BLaER1 (cell line): Measurements from ENCODE around the gene PTPRM.

ENCODE experiments used
- H3K27ac ChIP-seq: shearing (Covaris generic); formaldehyde crosslinking; 2 replicates; pipeline ENCODE4 v1.8.1; 2022
- H3K27me3 ChIP-seq: shearing (Covaris generic); formaldehyde crosslinking; 2 replicates; pipeline ENCODE4 v1.8.1; 2022
- H3K36me3 ChIP-seq: shearing (Covaris generic); formaldehyde crosslinking; 2 replicates; pipeline ENCODE4 v1.8.1; 2022
- H3K4me1 ChIP-seq: shearing (Covaris generic); formaldehyde crosslinking; 2 replicates; pipeline ENCODE4 v1.8.1; 2022
- H3K4me2 ChIP-seq: shearing (Covaris generic); formaldehyde crosslinking; 2 replicates; pipeline ENCODE4 v1.8.1; 2022
- H3K4me3 ChIP-seq: shearing (Covaris generic); formaldehyde crosslinking; 2 replicates; pipeline ENCODE4 v1.8.1; 2022
- H3K9ac ChIP-seq: shearing (Covaris generic); formaldehyde crosslinking; 2 replicates; pipeline ENCODE4 v1.8.1; 2022
- H3K9me3 ChIP-seq: shearing (Covaris generic); formaldehyde crosslinking; 2 replicates; pipeline ENCODE4 v1.8.1; 2022
- H4K20me1 ChIP-seq: shearing (Covaris generic); formaldehyde crosslinking; 2 replicates; pipeline ENCODE4 v1.8.1; 2022
- Cebpa-rat ChIP-seq: shearing (Covaris generic); IDR thresholded peaks from 2 replicates; pipeline ENCODE4 v1.8.1; 2022

The PTPRM gene

GRCh38 chr18:8400193-8400752, 833.2 kb downstream of the PTPRM start:
- H3K4me2 ChIP-seq = no peak overlapping the region
- H3K9me3 ChIP-seq = no peaks in the 10 kb centered on the region
- H4K20me1 ChIP-seq = no peaks in the 10 kb centered on the region
- H3K9ac ChIP-seq = no peak overlapping the region
- H3K4me1 ChIP-seq = no peaks in the 10 kb centered on the region
- no peak overlapping the region for H3K4me3 ChIP-seq
- no peaks in the 10 kb centered on the region for H3K27me3 ChIP-seq
- no peak for TF ChIP-seq Cebpa-rat
- H3K36me3 ChIP-seq = no peaks in the 10 kb centered on the region
- no peak overlapping the region for H3K27ac ChIP-seq

- no peak overlapping the region for H3K27ac ChIP-seq
- H4K20me1 ChIP-seq = no peaks in the 10 kb centered on the region
- no peak overlapping the region for H3K9ac ChIP-seq
- no peak overlapping the region for H3K4me2 ChIP-seq
- no peaks in the 10 kb centered on the region for H3K9me3 ChIP-seq
- no peaks in the 10 kb centered on the region for H3K4me1 ChIP-seq
- H3K27me3 ChIP-seq = no peaks in the 10 kb centered on the region
- no peaks in the 10 kb centered on the region for H3K36me3 ChIP-seq
- H3K4me3 ChIP-seq = no peak overlapping the region
- TF ChIP-seq Cebpa-rat = no peak
Observed at GRCh38 chr18:8400825-8401224, 833.7 kb downstream of the PTPRM start.

GRCh38 chr18:8401606-8402005, 834.5 kb downstream of the PTPRM start:
- Histone ChIP-seq H3K36me3 (no peaks in the 10 kb centered on the region), H3K4me3 (no peak overlapping the region), H3K4me2 (no peak overlapping the region), H3K4me1 (no peaks in the 10 kb centered on the region), H3K9ac (no peak overlapping the region), H3K27me3 (no peaks in the 10 kb centered on the region), H4K20me1 (no peaks in the 10 kb centered on the region), H3K9me3 (no peaks in the 10 kb centered on the region), H3K27ac (no peak overlapping the region)
- no peak for TF ChIP-seq Cebpa-rat

- Histone ChIP-seq H3K27ac (no peak overlapping the region), H3K9me3 (no peaks in the 10 kb centered on the region), H3K4me1 (no peaks in the 10 kb centered on the region), H3K36me3 (no peaks in the 10 kb centered on the region), H3K9ac (no peak overlapping the region), H3K4me3 (no peak overlapping the region), H3K4me2 (no peak overlapping the region), H3K27me3 (no peaks in the 10 kb centered on the region), H4K20me1 (no peaks in the 10 kb centered on the region)
- TF ChIP-seq Cebpa-rat = no peak
Observed at GRCh38 chr18:8402237-8402636, 835.1 kb downstream of the PTPRM start.

GRCh38 chr18:8403713-8404112, 836.6 kb downstream of the PTPRM start:
- peaks cover 6% of the 10 kb centered on the region for H3K4me1 ChIP-seq
- H3K4me3 ChIP-seq = no peak overlapping the region
- H3K9ac ChIP-seq = no peak overlapping the region
- no peaks in the 10 kb centered on the region for H3K27me3 ChIP-seq
- no peak overlapping the region for H3K4me2 ChIP-seq
- no peaks in the 10 kb centered on the region for H4K20me1 ChIP-seq
- no peaks in the 10 kb centered on the region for H3K36me3 ChIP-seq
- no peaks in the 10 kb centered on the region for H3K9me3 ChIP-seq
- H3K27ac ChIP-seq = no peak overlapping the region
- TF ChIP-seq Cebpa-rat = no peak

- Histone ChIP-seq H3K4me3 (no peak overlapping the region), H3K36me3 (no peaks in the 10 kb centered on the region)
Observed at GRCh38 chr18:8406186-8406867, 839.2 kb downstream of the PTPRM start.

GRCh38 chr18:8406868-8407250, 839.7 kb downstream of the PTPRM start:
- Histone ChIP-seq H3K4me3 (no peak overlapping the region), H3K36me3 (no peaks in the 10 kb centered on the region), H4K20me1 (no peaks in the 10 kb centered on the region), H3K4me2 (no peak overlapping the region), H3K4me1 (peaks cover 9% of the 10 kb centered on the region), H3K27me3 (no peaks in the 10 kb centered on the region), H3K9me3 (peaks cover 2% of the 10 kb centered on the region), H3K27ac (no peak overlapping the region), H3K9ac (no peak overlapping the region)
- TF ChIP-seq Cebpa-rat = no peak

More at GRCh38 chr18:8406186-8406867, 839.2 kb downstream of the PTPRM start:
- no peak for TF ChIP-seq Cebpa-rat
- Histone ChIP-seq H3K9ac (no peak overlapping the region), H3K27ac (no peak overlapping the region), H3K4me2 (no peak overlapping the region), H3K4me1 (peaks cover 9% of the 10 kb centered on the region), H3K27me3 (no peaks in the 10 kb centered on the region), H4K20me1 (no peaks in the 10 kb centered on the region), H3K9me3 (no peaks in the 10 kb centered on the region)

GRCh38 chr18:8409151-8409550, 842.0 kb downstream of the PTPRM start:
- Histone ChIP-seq H3K27me3 (no peaks in the 10 kb centered on the region), H4K20me1 (no peaks in the 10 kb centered on the region), H3K27ac (no peak overlapping the region), H3K9ac (no peak overlapping the region), H3K4me1 (peaks cover 9% of the 10 kb centered on the region), H3K36me3 (no peaks in the 10 kb centered on the region), H3K4me3 (no peak overlapping the region), H3K9me3 (peaks cover 6% of the 10 kb centered on the region), H3K4me2 (no peak overlapping the region)
- TF ChIP-seq Cebpa-rat = no peak

- no peak for TF ChIP-seq Cebpa-rat
- H3K4me1 ChIP-seq = peaks cover 9% of the 10 kb centered on the region
Observed at GRCh38 chr18:8411492-8411891, 844.4 kb downstream of the PTPRM start.

GRCh38 chr18:8412117-8412516, 845.0 kb downstream of the PTPRM start:
- H3K27ac ChIP-seq = no peak overlapping the region
- peaks cover 13% of the 10 kb centered on the region for H3K9me3 ChIP-seq
- H3K4me1 ChIP-seq = peaks cover 9% of the 10 kb centered on the region
- no peak for TF ChIP-seq Cebpa-rat
- H4K20me1 ChIP-seq = no peaks in the 10 kb centered on the region
- H3K4me3 ChIP-seq = no peak overlapping the region
- no peak overlapping the region for H3K4me2 ChIP-seq
- no peaks in the 10 kb centered on the region for H3K36me3 ChIP-seq
- no peak overlapping the region for H3K9ac ChIP-seq
- H3K27me3 ChIP-seq = no peaks in the 10 kb centered on the region

More at GRCh38 chr18:8411492-8411891, 844.4 kb downstream of the PTPRM start:
- H3K36me3 ChIP-seq = no peaks in the 10 kb centered on the region
- no peaks in the 10 kb centered on the region for H4K20me1 ChIP-seq
- H3K4me3 ChIP-seq = no peak overlapping the region
- H3K27me3 ChIP-seq = no peaks in the 10 kb centered on the region
- no peak overlapping the region for H3K4me2 ChIP-seq
- no peak overlapping the region for H3K9ac ChIP-seq
- peaks cover 13% of the 10 kb centered on the region for H3K9me3 ChIP-seq
- no peak overlapping the region for H3K27ac ChIP-seq
